Measurements from ENCODE around the gene CCS.
"Not testable (repeated sequence)": the region's sequence is repeated elsewhere in the genome, so short reads cannot be mapped to it uniquely, and the experiment has no call there.

The CCS gene

GRCh38 chr11:66561178-66561974 is 31.6 kb upstream of the CCS start:
- DNase-seq (ENCODE audit: low spot score): peak; percentile 64

GRCh38 chr11:66561975-66562248 is 31.1 kb upstream of the CCS start:
- no peak for DNase-seq (ENCODE audit: low spot score)

DNA sequence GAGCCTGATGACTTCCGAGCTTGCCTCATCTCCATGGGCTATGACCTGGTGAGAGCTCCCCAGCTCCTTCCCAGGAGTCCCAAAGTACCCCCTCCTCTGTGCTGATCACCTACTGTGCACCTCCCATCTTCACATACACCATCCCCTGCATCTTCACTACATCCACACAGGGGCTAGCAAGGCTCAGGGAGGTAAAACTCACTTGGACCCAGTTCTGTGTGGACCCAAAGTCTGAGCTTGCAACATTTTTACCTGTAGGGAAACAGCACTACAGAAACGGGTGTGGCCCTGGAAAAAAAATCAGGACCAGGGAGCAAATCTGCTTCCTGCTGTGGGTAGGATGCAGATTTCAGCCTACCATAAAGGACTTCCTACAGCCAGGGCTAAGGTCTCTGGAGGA is 30.7 kb upstream of the CCS start:
- peak; percentile 58 for DNase-seq (ENCODE audit: low spot score)

DNA sequence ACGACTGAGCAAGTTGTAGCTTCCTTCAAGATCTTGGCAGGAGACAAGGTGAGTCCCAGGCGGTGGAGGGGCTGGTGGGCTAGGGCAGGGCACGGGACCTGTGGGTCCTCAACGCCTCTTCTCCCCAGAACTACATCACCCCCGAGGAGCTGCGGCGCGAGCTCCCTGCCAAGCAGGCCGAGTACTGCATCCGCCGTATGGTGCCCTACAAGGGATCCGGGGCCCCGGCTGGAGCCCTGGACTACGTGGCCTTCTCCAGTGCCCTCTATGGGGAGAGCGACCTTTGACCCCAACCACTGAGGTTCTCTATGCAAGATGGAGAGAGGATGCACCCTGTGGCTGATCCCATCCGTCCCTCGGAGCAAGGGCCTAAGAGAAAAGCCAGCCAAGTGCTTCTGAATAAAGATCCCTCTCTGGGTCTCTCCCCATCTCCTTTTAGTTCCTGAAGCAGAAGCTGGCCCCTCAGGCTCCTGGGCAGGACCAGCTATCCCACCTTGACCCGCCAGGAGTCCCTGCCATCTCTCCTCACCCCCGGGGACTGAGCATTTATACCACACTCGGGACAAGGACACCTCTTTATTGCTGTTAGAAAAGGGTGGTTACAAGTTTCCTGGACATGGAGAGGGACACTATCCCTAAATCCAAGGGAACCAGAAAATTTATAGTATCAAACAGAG is 29.9 kb upstream of the CCS start:
- peak; percentile 69 for DNase-seq (ENCODE audit: low spot score)

DNA sequence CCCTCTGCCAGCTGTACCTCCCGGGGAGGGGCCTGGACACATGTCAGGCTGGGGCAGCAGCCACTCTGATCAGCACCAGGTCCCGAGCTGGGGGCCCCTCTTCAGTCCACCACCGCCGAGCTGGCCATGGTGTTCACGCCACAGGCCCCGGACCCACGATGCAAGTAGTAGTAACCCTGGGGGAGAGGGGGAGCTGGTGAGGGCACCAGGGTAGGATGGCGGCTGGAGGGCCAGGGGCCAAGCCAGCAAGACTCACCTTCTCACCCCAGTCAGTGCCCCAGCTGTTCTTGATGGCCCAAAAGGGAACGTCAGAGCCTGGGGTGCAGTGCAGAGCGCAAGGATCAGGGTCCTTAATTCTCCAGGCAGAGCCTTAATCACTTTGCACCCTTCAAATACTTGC is 29.2 kb upstream of the CCS start:
- DNase-seq (ENCODE audit: low spot score): no peak

DNA sequence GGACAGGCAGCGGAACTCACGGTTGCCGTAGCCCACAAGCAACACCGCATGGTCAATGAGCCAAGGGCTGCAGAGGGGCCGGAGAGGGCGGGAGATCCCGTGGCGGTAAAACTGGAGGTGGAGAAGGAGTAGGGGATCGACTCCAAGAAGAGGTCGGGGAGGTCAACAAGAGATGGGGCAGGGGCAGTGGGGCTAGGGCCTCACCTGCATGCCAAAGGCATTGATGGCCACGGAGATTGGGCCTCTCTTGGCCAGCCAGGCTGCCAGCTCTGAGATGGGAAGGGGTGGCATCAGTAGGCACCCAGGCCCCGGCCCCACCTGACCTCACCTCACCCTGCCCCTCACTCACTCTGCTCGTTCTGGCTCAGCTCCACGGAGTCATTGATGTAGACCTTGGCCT is 28.4 kb upstream of the CCS start:
- no peak for DNase-seq (ENCODE audit: low spot score)

GRCh38 chr11:66564984-66565383 is 28.0 kb upstream of the CCS start:
- no peak for DNase-seq (ENCODE audit: low spot score)

GRCh38 chr11:66566221-66566620 is 26.8 kb upstream of the CCS start:
- DNase-seq (ENCODE audit: low spot score): no peak

DNA sequence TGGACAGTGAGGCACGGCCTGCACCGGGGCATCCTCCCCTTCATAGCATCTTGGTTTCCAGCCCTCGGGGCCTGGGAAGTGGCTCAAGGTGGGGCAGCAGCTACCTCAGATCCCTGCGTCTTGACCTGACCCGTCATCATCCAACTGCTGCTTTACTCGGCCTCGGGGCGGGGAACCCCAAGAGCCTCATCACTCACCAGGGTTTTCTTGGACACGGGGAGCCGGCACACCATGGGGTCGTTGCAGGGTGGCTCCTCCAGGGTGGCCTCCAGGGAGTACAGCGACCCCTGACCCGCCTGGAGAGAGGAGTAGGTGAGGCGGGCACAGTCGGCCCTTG is 25.2 kb upstream of the CCS start:
- DNase-seq (ENCODE audit: low spot score): no peak

GRCh38 chr11:66568124-66568916 is 24.7 kb upstream of the CCS start, which contains the start of gene CTSF:
TSS of gene CTSF (minus strand) at chr11:66568606. CDS start at chr11:66568486, 120 bp downstream.
- DNase-seq (ENCODE audit: low spot score): peak; percentile 100

GRCh38 chr11:66569076-66569475 is 23.9 kb upstream of the CCS start:
- no peak for DNase-seq (ENCODE audit: low spot score)

DNA sequence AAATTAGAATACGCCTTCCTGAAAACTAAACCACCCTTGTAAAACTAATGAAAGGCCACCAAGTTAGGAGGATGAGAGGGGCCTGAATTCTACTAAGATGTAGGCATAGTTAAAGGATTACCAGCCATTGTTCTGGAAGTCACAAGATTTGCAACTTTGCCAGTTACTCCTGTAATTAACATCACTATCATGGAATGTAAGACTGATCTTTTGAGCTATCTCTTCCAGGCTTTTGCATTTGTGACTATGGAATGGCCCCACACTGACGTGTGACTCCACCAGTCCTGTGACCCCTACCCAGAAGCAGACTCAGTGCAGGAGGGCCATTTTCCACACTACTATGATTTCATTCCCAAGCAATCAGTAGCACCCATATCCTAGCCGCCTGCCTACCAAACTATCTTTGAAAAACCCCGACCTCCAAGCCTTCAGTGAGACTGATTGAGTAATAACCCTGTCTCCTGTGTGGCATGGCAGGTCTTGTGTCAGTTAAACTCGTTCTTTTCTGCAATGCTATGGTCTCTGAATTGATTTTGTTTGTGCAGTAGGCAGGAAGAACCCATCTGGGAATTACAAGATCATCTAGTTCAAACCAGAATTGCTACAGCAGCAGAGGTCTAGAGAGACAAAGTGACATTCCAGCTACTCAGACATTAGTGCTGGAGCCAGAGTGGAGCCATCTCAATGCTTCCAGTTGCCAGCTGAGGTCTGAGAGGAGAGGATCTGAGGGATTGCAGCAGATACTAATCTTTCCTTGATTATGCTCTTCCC is 22.7 kb upstream of the CCS start:
- no peak for DNase-seq (ENCODE audit: low spot score)

DNA sequence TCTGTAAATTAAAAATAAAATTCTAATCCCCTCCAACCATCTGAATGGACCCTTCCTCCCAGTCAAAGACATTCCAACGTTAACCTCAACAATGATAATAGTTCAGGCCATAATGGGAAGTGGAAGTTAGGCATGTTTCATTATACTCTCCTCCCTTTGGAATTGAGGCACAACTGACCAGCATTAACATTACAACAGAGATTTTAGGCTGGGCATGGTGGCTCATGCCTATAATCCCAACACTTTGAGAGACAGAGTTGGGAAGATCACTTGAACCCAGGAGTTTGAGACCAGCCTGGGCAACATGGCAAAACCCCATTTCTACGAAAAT is 22.2 kb upstream of the CCS start:
- DNase-seq (ENCODE audit: low spot score): no peak

GRCh38 chr11:66579017-66579606 is 13.9 kb upstream of the CCS start:
- DNase-seq (ENCODE audit: low spot score): peak; percentile 100

- no peak for DNase-seq (ENCODE audit: low spot score)
These were observed 12.2 kb upstream of the CCS start for GRCh38 chr11:66580803-66581202.

- no peak for DNase-seq (ENCODE audit: low spot score)
These were observed 11.7 kb upstream of the CCS start for GRCh38 chr11:66581261-66581660.

DNA sequence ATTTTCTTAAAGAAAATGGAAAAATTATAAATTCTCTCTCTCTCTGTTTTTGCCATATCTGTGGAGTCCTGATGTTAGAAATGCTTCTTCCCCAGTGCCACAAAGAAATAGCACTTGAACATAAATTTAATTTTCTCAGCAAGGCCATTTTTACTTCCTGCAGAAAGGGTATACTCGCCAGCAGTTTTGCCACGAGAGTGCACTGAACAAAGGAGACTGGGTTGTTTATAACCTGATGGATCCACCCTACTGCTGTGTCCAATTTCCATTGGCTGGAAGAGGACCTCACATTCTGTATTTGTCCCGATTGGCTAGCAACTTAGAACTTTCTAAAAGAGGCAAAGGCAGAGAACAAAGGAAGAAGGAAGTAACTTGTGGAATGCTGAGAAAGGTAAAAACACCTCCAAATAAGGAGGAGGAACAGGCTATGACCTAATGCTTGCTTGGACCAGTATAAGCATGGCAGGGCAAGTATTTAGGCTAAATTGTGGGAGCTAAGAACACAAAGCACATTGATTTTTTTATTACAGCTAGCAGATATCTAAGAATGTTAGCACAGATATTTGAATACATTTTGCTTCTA is 10.3 kb upstream of the CCS start:
- DNase-seq (ENCODE audit: low spot score): not testable (repeated sequence)

- DNase-seq (ENCODE audit: low spot score): not testable (repeated sequence)
These were observed 7.5 kb upstream of the CCS start for GRCh38 chr11:66585447-66585846.

GRCh38 chr11:66586136-66586535 is 6.8 kb upstream of the CCS start:
- DNase-seq (ENCODE audit: low spot score): peak; percentile 45

DNA sequence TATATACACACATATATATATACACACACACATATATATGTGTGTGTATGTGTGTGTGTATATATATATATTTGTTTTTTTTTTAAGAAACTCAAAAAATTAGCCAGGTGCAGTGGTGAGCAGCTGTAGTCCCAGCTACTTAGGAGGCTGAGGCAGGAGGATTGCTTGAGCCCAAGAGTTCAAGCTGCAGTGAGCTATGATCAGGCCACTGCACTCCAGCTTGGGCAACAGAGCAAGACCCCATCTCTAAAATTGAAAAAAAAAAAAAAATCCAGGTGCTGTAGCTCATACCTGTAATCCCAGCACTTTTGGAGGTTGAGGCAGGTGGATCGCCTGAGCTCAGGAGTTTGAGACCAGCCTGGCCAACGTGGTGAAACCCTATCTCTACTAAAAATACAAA is 3.7 kb upstream of the CCS start:
- DNase-seq (ENCODE audit: low spot score): not testable (repeated sequence)

DNA sequence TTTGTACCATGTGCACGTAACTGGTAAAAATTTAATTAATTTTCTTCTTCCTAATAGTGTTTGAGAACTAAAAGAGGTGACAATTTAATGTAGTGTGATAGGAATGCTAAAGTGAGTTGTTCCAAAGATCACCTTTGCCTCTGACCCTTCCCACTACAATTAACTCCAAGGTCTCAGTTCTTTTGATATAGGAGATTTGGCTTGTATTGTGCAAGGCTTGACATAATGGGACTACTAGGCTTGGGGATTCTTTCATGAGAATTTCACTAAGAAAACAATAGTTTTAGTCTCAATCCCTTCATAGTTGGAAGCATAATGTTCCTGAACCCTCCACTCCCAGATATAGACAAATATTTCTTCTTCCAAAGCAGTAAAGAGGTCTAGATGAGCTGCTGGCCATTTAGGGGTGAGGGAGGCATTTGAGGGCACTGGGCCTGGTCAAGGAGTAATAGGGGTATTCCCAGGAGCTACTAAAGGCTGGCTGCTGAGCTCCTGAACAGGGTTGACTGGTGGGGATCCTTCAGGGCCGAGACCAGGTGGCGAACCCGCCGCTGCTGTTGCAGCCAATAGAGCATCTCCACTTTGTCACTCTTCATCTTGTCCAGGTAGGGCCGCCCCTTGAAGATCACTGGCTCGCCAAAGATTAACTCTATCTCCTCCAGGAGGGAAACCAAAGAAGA is 2.8 kb upstream of the CCS start:
- peak; percentile 61 for DNase-seq (ENCODE audit: low spot score)
